HCT116 (cell line): ENCODE results near the gene ZXDC. TPM values are rescaled to one million over a fixed set of nuclear protein-coding genes. Genes with fewer than 3 reads are reported as not detected.

ENCODE experiments used
- ATAC-seq: fragments of 200-7000 bp; cut with Tn5 transposase; 2 replicates; pipeline ENCODE4 v1.9.1; 2020; ENCODE audit warnings: mild to moderate bottlenecking, moderate library complexity
- BruUV-seq: library from RNA; stranded (reverse); fragments of 400-500 nt; replicated peaks from 2 replicates; lab custom pipeline; 2021; lab: Mats Ljungman, UMichigan
- CTCF ChIA-PET: fragments of 300-600 bp; sonication (Branson Sonifier 250); formaldehyde crosslinking; loops from one replicate; lab custom pipeline; 2021; ENCODE audit warnings: antibody characterized with exemption; lab: Charles Lee
- POLR2A ChIA-PET: fragments of 300-600, 350-600 bp; sonication (Branson Sonifier 250); formaldehyde crosslinking; loops from one replicate; lab custom pipeline; 2021; ENCODE audit warnings: antibody characterized with exemption; lab: Charles Lee
- RAD21 ChIA-PET, 2 experiments: fragments of 300-600 bp; sonication (Branson Sonifier 250); formaldehyde crosslinking; loops; one replicate each; lab custom pipeline; 2023; ENCODE audit warnings: low total read pairs in 2 of 2; ENCODE audit not compliant: uncharacterized antibody in 2 of 2, unreplicated experiment in 2 of 2, low non-redundant PET in 1 of 2; lab: Charles Lee
- DNase-seq: peaks from one replicate; pipeline ENCODE4 v3.0.0-alpha.2; 2010; ENCODE audit warnings: low read depth, low spot score
- H2AFZ ChIP-seq: fragments of 200-600 bp; shearing (Covaris generic), sonication (generic); 2 replicates; pipeline ENCODE4 v1.6.1; 2017; ENCODE audit warnings: low read depth, mixed run types, mixed read lengths, antibody characterized with exemption, low read length; ENCODE audit not compliant: poor library complexity, severe bottlenecking
- H3K27ac ChIP-seq: 2 replicates; pipeline ENCODE4 v1.5.1; 2012; ENCODE audit warnings: low read depth, low read length
- H3K27me3 ChIP-seq: fragments of 200-600 bp; sonication (generic); 2 replicates; pipeline ENCODE4 v1.6.1; 2016; ENCODE audit warnings: mixed run types, low read length, mixed read lengths; ENCODE audit not compliant: insufficient read depth
- H3K36me3 ChIP-seq, 2 experiments: fragments of 200-500 bp in 1 of 2; fragments of 200-600 bp in 1 of 2; sonication (Bioruptor generic) in 1 of 2; sonication (generic) in 1 of 2; 2 replicates each; pipeline versions ENCODE4 v1.5.1 to v1.6.1; 2014 to 2016; ENCODE audit warnings: low read length in 2 of 2, inconsistent platforms in 1 of 2, mixed read lengths in 1 of 2, mixed run types in 1 of 2; ENCODE audit not compliant: insufficient read depth in 2 of 2, control insufficient read depth in 1 of 2
- H3K4me1 ChIP-seq, 2 experiments: fragments of 200-600 bp in 1 of 2; sonication (generic) in 1 of 2; 2 replicates each; pipeline versions ENCODE4 v1.5.1 to v1.6.1; 2012 to 2017; ENCODE audit warnings: low read length in 2 of 2, inconsistent platforms in 1 of 2, mild to moderate bottlenecking in 1 of 2, mixed read lengths in 1 of 2, mixed run types in 1 of 2, moderate library complexity in 1 of 2; ENCODE audit not compliant: insufficient read depth in 2 of 2, control insufficient read depth in 1 of 2
- H3K4me2 ChIP-seq: fragments of 200-600 bp; sonication (generic); 2 replicates; pipeline ENCODE4 v1.6.1; 2017; ENCODE audit warnings: mixed run types, low read length, mixed read lengths
- H3K4me3 ChIP-seq, 2 experiments: fragments of 200-600 bp in 1 of 2; sonication (generic) in 1 of 2; replicated peaks in 1 of 2; 2 replicates each; pipeline ENCODE4 v1.5.1; 2011 to 2016; ENCODE audit warnings: low read length in 2 of 2, control low read depth in 1 of 2, low read depth in 1 of 2, mild to moderate bottlenecking in 1 of 2, mixed read lengths in 1 of 2, mixed run types in 1 of 2
- H3K79me2 ChIP-seq: fragments of 200-600 bp; sonication (generic); 2 replicates; pipeline ENCODE4 v1.6.1; 2017; ENCODE audit warnings: mild to moderate bottlenecking, mixed run types, low read length, moderate library complexity, mixed read lengths; ENCODE audit not compliant: insufficient read depth
- H3K9ac ChIP-seq: fragments of 200-600 bp; sonication (generic); 2 replicates; pipeline ENCODE4 v1.6.1; 2016; ENCODE audit warnings: low read length, mixed read lengths
- H3K9me2 ChIP-seq: fragments of 200-600 bp; sonication (generic), shearing (Covaris generic); 2 replicates; pipeline ENCODE4 v1.6.1; 2017; ENCODE audit warnings: mixed run types, mild to moderate bottlenecking, moderate library complexity; ENCODE audit not compliant: insufficient read depth
- H3K9me3 ChIP-seq, 2 experiments: fragments of 200-500 bp in 1 of 2; fragments of 200-600 bp in 1 of 2; sonication (Bioruptor generic) in 1 of 2; sonication (generic) in 1 of 2; 2 replicates each; pipeline ENCODE4 v1.6.1; 2014 to 2017; ENCODE audit warnings: low read length in 2 of 2, mixed read lengths in 2 of 2, inconsistent platforms in 1 of 2, low read depth in 1 of 2, mild to moderate bottlenecking in 1 of 2, mixed run types in 1 of 2, moderate library complexity in 1 of 2; ENCODE audit not compliant: control insufficient read depth in 1 of 2, insufficient read depth in 1 of 2
- H4K20me1 ChIP-seq: fragments of 200-600 bp; sonication (generic), shearing (Covaris generic); 2 replicates; pipeline ENCODE4 v1.6.1; 2017; ENCODE audit warnings: mixed run types, mild to moderate bottlenecking, moderate library complexity; ENCODE audit not compliant: insufficient read depth
- CEBPB ChIP-seq: IDR thresholded peaks from 2 replicates; pipeline ENCODE4 v1.6.1; 2012; ENCODE audit warnings: low read depth
- ELF1 ChIP-seq: IDR thresholded peaks from 2 replicates; pipeline ENCODE4 v1.6.1; 2012; ENCODE audit warnings: low read depth, borderline replicate concordance
- EZH2phosphoT487 ChIP-seq: fragments of 200-600 bp; IDR thresholded peaks from 2 replicates; pipeline ENCODE4 v1.6.1; 2018; ENCODE audit warnings: antibody characterized with exemption, borderline replicate concordance
- JUND ChIP-seq: IDR thresholded peaks from 2 replicates; pipeline ENCODE4 v1.6.1; 2012
- POLR2A ChIP-seq: IDR thresholded peaks from 2 replicates; pipeline ENCODE4 v1.7.0; 2011; ENCODE audit warnings: borderline replicate concordance; ENCODE audit not compliant: insufficient read depth, insufficient read length; ENCODE audit errors: extremely low read depth
- RAD21 ChIP-seq: IDR thresholded peaks from 2 replicates; pipeline ENCODE4 v1.6.1; 2012; ENCODE audit warnings: low read depth, mild to moderate bottlenecking
- ZFX ChIP-seq: fragments of 450-650 bp; IDR thresholded peaks from 2 replicates; pipeline ENCODE4 v1.6.1; 2017
- intact Hi-C: fragments of 100-400 bp; cut with micrococcal nuclease; formaldehyde crosslinking; loops from 2 replicates; pipeline ENCODE4 v1.10.0; 2022
- total RNA-seq: library from RNA; stranded (reverse); gene quantifications from one replicate; pipeline ENCODE4 v1.2.1, GENCODE V29; 2021; ENCODE audit not compliant: unreplicated experiment

Gene ZXDC
- total RNA-seq, 1 experiment from 2014 or later = 29.9 TPM

DNA sequence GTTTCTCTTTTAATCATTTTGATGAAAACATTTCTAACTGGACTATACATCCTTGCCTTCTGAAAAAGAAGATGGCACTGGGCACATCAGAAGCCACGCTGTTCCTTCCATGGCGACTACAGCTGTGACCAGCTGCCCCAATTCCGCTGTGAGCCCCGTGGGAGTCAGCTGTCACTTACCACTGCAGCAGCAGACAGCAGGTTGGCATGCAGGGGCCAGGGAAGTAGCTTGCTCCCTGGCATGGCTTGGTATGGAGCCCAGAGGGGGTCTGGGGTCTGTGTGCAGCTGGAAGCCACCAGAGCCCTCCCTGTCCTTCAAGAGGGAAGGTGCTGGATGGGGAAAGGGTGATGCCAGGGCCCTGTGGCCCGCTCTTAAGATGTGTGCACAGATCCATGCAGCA, 4.5 kb upstream of the ZXDC start:
- no peak overlapping the region for H3K27ac ChIP-seq
- RAD21 ChIA-PET = no interaction called here
- no peak overlapping the region for H3K4me2 ChIP-seq
- no peaks in the 10 kb centered on the region for H3K79me2 ChIP-seq
- H3K9me2 ChIP-seq = no peaks in the 10 kb centered on the region
- no peaks in the 10 kb centered on the region for H3K27me3 ChIP-seq
- intact Hi-C loops = no loop called here
- no peak overlapping the region for H3K4me3 ChIP-seq
- TF ChIP-seq CEBPB (no peak), ZFX (no peak), POLR2A (no peak), JUND (no peak), ELF1 (no peak), RAD21 (no peak)
- TF ChIP-seq, all 23 proteins: peak for 0
- CTCF ChIA-PET = no interaction called here
- Histone ChIP-seq H2AFZ (no peak overlapping the region), H3K9me3 (no peaks in the 10 kb centered on the region), H3K4me1 (peaks cover 4 to 8% of the 10 kb centered on the region in 2 experiments; a peak in 3 of 4 replicates), H4K20me1 (no peaks in the 10 kb centered on the region), H3K9ac (no peak overlapping the region), H3K36me3 (no peaks in the 10 kb centered on the region)
- BruUV-seq = no TSS peak
- POLR2A ChIA-PET = no interaction called here
- ATAC-seq = no peak
- DNase-seq = no peak

GRCh38 chr3:126479642-126480041, 4.0 kb upstream of the ZXDC start:
- Histone ChIP-seq H3K79me2 (peaks cover 5% of the 10 kb centered on the region), H3K27ac (no peak overlapping the region), H3K27me3 (no peaks in the 10 kb centered on the region), H3K4me2 (no peak overlapping the region), H3K4me3 (no peak overlapping the region), H2AFZ (no peak overlapping the region), H3K9me3 (no peaks in the 10 kb centered on the region), H3K9ac (no peak overlapping the region), H4K20me1 (no peaks in the 10 kb centered on the region), H3K4me1 (peaks cover 4 to 10% of the 10 kb centered on the region in 2 experiments; a peak in 3 of 4 replicates), H3K36me3 (no peaks in the 10 kb centered on the region), H3K9me2 (no peaks in the 10 kb centered on the region)
- ChIA-PET RAD21 (no interaction called here), POLR2A (no interaction called here), CTCF (no interaction called here)
- ATAC-seq (no peak), DNase-seq (no peak)
- TF ChIP-seq EZH2phosphoT487 = no peak
- no TSS peak for BruUV-seq
- intact Hi-C loops = loop anchor here (10.0 kb wide), 1 partner anchor 225 kb away; no protein-coding TSS in a partner anchor
